A673 (cell line): ENCODE results near the gene HIP1.

Source experiments
- CTCF ChIP-seq: fragments of 300-800, 200-600 bp; sonication (generic); conservative IDR thresholded peaks from 2 replicates; pipeline ENCODE4 v1.5.1; 2017; ENCODE audit warnings: low read depth, mild to moderate bottlenecking, antibody characterized with exemption, low read length, moderate library complexity, mixed read lengths
- EZH2 ChIP-seq: fragments of 200-600 bp; sonication (generic); IDR thresholded peaks from 2 replicates; pipeline ENCODE4 v1.6.1; 2017; ENCODE audit warnings: borderline replicate concordance, low read depth, mild to moderate bottlenecking, mixed read lengths, antibody characterized with exemption, low read length; ENCODE audit not compliant: poor library complexity, severe bottlenecking

GRCh38 chr7:75614401-75614800 is 124.3 kb downstream of the HIP1 start:
- TF ChIP-seq CTCF (no peak), EZH2 (no peak)
